22Rv1 (cell line): Measurements from ENCODE around the gene TMEM9.

ENCODE experiments used
- CTCF ChIP-seq: fragments of 450-650 bp; IDR thresholded peaks from 2 replicates; pipeline ENCODE4 v1.5.1; 2017; ENCODE audit warnings: mild to moderate bottlenecking
- ZFX ChIP-seq: fragments of 450-650 bp; IDR thresholded peaks from 2 replicates; pipeline ENCODE4 v1.6.1; 2017; ENCODE audit warnings: antibody characterized with exemption, borderline replicate concordance

GRCh38 chr1:201085902-201086735 is 68.2 kb downstream of the TMEM9 start:
- TF ChIP-seq CTCF (peak; percentile 92), ZFX (no peak)
